Retinal pigment epithelial cell (primary cell): ENCODE results near the gene CTDSP2.
A peak's percentile ranks its signal among the peaks of the same experiment; 100 is the strongest.

Experiments
- DNase-seq: peaks from one replicate; pipeline ENCODE4 v3.0.0-alpha.2; 2010; ENCODE audit warnings: low read depth
- H3K4me3 ChIP-seq: 2 replicates; pipeline ENCODE4 v1.5.1; 2011; ENCODE audit warnings: mild to moderate bottlenecking, low read length, control low read depth, moderate library complexity
- CTCF ChIP-seq: conservative IDR thresholded peaks from 2 replicates; pipeline ENCODE4 v1.5.1; 2011; ENCODE audit warnings: low read depth, low read length, control low read depth, inconsistent platforms

The CTDSP2 gene

GRCh38 chr12:57846577-57847319 lies at the start of gene CTDSP2:
TSS of gene CTDSP2 (minus strand) at chr12:57846729. CDS start at chr12:57846435, 294 bp downstream.
- TF ChIP-seq CTCF, result no peak
- peak; percentile 94 for DNase-seq
- H3K4me3 ChIP-seq, result peak within 1 kb of the TSS; percentile 78

- TF ChIP-seq CTCF, result no peak
- peak overlapping the region; percentile 59 for H3K4me3 ChIP-seq
These were observed 49.5 kb upstream of the CTDSP2 start for GRCh38 chr12:57896115-57896433.

GRCh38 chr12:57895389-57896114 lies 49.0 kb upstream of the CTDSP2 start:
- DNase-seq, result no peak
- no peak for TF ChIP-seq CTCF
- no peak overlapping the region for H3K4me3 ChIP-seq

More at GRCh38 chr12:57896115-57896433, 49.5 kb upstream of the CTDSP2 start:
- DNase-seq, result no peak

- H3K4me3 ChIP-seq, result no peak overlapping the region
- no peak for TF ChIP-seq CTCF
- DNase-seq, result no peak
These were observed 48.1 kb upstream of the CTDSP2 start for GRCh38 chr12:57894399-57895292.

GRCh38 chr12:57893431-57894353 lies 47.2 kb upstream of the CTDSP2 start:
- TF ChIP-seq CTCF, result no peak
- peak overlapping the region; percentile 13 for H3K4me3 ChIP-seq
- DNase-seq, result peak; percentile 62
